Activated naive CD8-positive, alpha-beta T cell treated with anti-CD3 and anti-CD28 coated beads, Interleukin-2, amount 50 U/mL, for 24 hours (primary cell): Measurements from ENCODE around the gene VSTM4.

Source experiments
- ATAC-seq: fragments of 150-1000 bp; cut with Tn5 transposase; one replicate; pipeline ENCODE4 v1.10.0; 2021
- DNase-seq: peaks from one replicate; pipeline ENCODE4 v3.0.0; 2021
- H3K27ac Mint-ChIP-seq: one replicate; pipeline ENCODE4 v1.8.0; 2021; ENCODE audit warnings: mild to moderate bottlenecking, mixed read lengths
- H3K27me3 Mint-ChIP-seq: one replicate; pipeline ENCODE4 v1.8.0; 2021; ENCODE audit warnings: mixed read lengths
- H3K36me3 Mint-ChIP-seq: one replicate; pipeline ENCODE4 v1.8.0; 2021; ENCODE audit warnings: low read depth, mixed read lengths
- H3K4me1 Mint-ChIP-seq: one replicate; pipeline ENCODE4 v1.8.0; 2021; ENCODE audit warnings: mixed read lengths
- H3K4me3 Mint-ChIP-seq: one replicate; pipeline ENCODE4 v1.8.0; 2021; ENCODE audit warnings: mild to moderate bottlenecking, moderate library complexity, mixed read lengths
- H3K9me3 Mint-ChIP-seq: one replicate; pipeline ENCODE4 v1.8.0; 2021; ENCODE audit warnings: mixed read lengths

The VSTM4 gene

GRCh38 chr10:49135575-49136313 lies 20.4 kb upstream of the VSTM4 start:
- H3K9me3 Mint-ChIP-seq = no peaks in the 10 kb centered on the region
- no peaks in the 10 kb centered on the region for H3K36me3 Mint-ChIP-seq
- peaks cover 3% of the 10 kb centered on the region for H3K27me3 Mint-ChIP-seq
- DNase-seq (no peak), ATAC-seq (no peak)
- H3K4me1 Mint-ChIP-seq = peaks cover 4% of the 10 kb centered on the region
- no peak overlapping the region for H3K27ac Mint-ChIP-seq
- no peak overlapping the region for H3K4me3 Mint-ChIP-seq

GRCh38 chr10:49134327-49134726 lies 19.0 kb upstream of the VSTM4 start:
- H3K4me3 Mint-ChIP-seq = no peak overlapping the region
- H3K27me3 Mint-ChIP-seq = peaks cover 9% of the 10 kb centered on the region
- ATAC-seq (no peak), DNase-seq (no peak)
- no peak overlapping the region for H3K27ac Mint-ChIP-seq
- H3K4me1 Mint-ChIP-seq = peaks cover 4% of the 10 kb centered on the region
- H3K9me3 Mint-ChIP-seq = no peaks in the 10 kb centered on the region
- no peaks in the 10 kb centered on the region for H3K36me3 Mint-ChIP-seq

- Mint-ChIP-seq H3K9me3 (no peaks in the 10 kb centered on the region), H3K4me3 (no peak within 1 kb of the TSS), H3K4me1 (peaks cover 4% of the 10 kb centered on the region), H3K27ac (no peak within 1 kb of the TSS), H3K36me3 (no peaks in the 10 kb centered on the region), H3K27me3 (peaks cover 14% of the 10 kb centered on the region)
- ATAC-seq (no peak), DNase-seq (no peak)
These were observed 18.5 kb upstream of the VSTM4 start, which contains the start of gene FAM170B for GRCh38 chr10:49133706-49134248. FAM170B (minus strand) TSS chr10:49134021; CDS start chr10:49133918, 103 bp downstream.

- H3K27me3 Mint-ChIP-seq = peaks cover 22% of the 10 kb centered on the region
- ATAC-seq = no peak
- no peak overlapping the region for H3K27ac Mint-ChIP-seq
- no peaks in the 10 kb centered on the region for H3K9me3 Mint-ChIP-seq
- no peak for DNase-seq
- peaks cover 4% of the 10 kb centered on the region for H3K4me1 Mint-ChIP-seq
- H3K36me3 Mint-ChIP-seq = no peaks in the 10 kb centered on the region
- H3K4me3 Mint-ChIP-seq = no peak overlapping the region
These were observed 17.0 kb upstream of the VSTM4 start for GRCh38 chr10:49132362-49132737.

- DNase-seq = no peak
- no peak overlapping the region for H3K4me3 Mint-ChIP-seq
- peaks cover 22% of the 10 kb centered on the region for H3K27me3 Mint-ChIP-seq
- H3K4me1 Mint-ChIP-seq = peaks cover 4% of the 10 kb centered on the region
- H3K36me3 Mint-ChIP-seq = no peaks in the 10 kb centered on the region
- no peak overlapping the region for H3K27ac Mint-ChIP-seq
- H3K9me3 Mint-ChIP-seq = no peaks in the 10 kb centered on the region
- ATAC-seq = no peak
These were observed 16.4 kb upstream of the VSTM4 start for GRCh38 chr10:49131507-49132361.

- DNase-seq (no peak), ATAC-seq (no peak)
- H3K27ac Mint-ChIP-seq = no peak overlapping the region
- no peaks in the 10 kb centered on the region for H3K36me3 Mint-ChIP-seq
- no peak overlapping the region for H3K4me3 Mint-ChIP-seq
- H3K4me1 Mint-ChIP-seq = no peaks in the 10 kb centered on the region
- peaks cover 19% of the 10 kb centered on the region for H3K27me3 Mint-ChIP-seq
- no peaks in the 10 kb centered on the region for H3K9me3 Mint-ChIP-seq
These were observed 14.1 kb upstream of the VSTM4 start for GRCh38 chr10:49129376-49129775.

GRCh38 chr10:49128854-49129253 lies 13.5 kb upstream of the VSTM4 start:
- Mint-ChIP-seq H3K4me3 (no peak overlapping the region), H3K27ac (no peak overlapping the region), H3K36me3 (no peaks in the 10 kb centered on the region), H3K9me3 (no peaks in the 10 kb centered on the region), H3K4me1 (no peaks in the 10 kb centered on the region), H3K27me3 (peaks cover 19% of the 10 kb centered on the region)
- ATAC-seq = no peak
- DNase-seq = no peak

GRCh38 chr10:49123981-49124950 lies 8.9 kb upstream of the VSTM4 start:
- no peaks in the 10 kb centered on the region for H3K36me3 Mint-ChIP-seq
- no peak overlapping the region for H3K4me3 Mint-ChIP-seq
- no peak for DNase-seq
- peaks cover 17% of the 10 kb centered on the region for H3K27me3 Mint-ChIP-seq
- ATAC-seq = no peak
- H3K4me1 Mint-ChIP-seq = no peaks in the 10 kb centered on the region
- H3K27ac Mint-ChIP-seq = no peak overlapping the region
- no peaks in the 10 kb centered on the region for H3K9me3 Mint-ChIP-seq

GRCh38 chr10:49120911-49121310 lies 5.6 kb upstream of the VSTM4 start:
- Mint-ChIP-seq H3K27me3 (peaks cover 12% of the 10 kb centered on the region), H3K9me3 (no peaks in the 10 kb centered on the region), H3K27ac (no peak overlapping the region), H3K36me3 (no peaks in the 10 kb centered on the region), H3K4me1 (no peaks in the 10 kb centered on the region), H3K4me3 (no peak overlapping the region)
- DNase-seq (no peak), ATAC-seq (no peak)

- H3K4me3 Mint-ChIP-seq = no peak overlapping the region
- H3K36me3 Mint-ChIP-seq = no peaks in the 10 kb centered on the region
- ATAC-seq (no peak), DNase-seq (no peak)
- no peak overlapping the region for H3K27ac Mint-ChIP-seq
- peaks cover 15% of the 10 kb centered on the region for H3K27me3 Mint-ChIP-seq
- H3K4me1 Mint-ChIP-seq = peaks cover 2% of the 10 kb centered on the region
- H3K9me3 Mint-ChIP-seq = no peaks in the 10 kb centered on the region
These were observed 4.4 kb upstream of the VSTM4 start for GRCh38 chr10:49119746-49120145.

- Mint-ChIP-seq H3K27ac (no peak overlapping the region), H3K36me3 (no peaks in the 10 kb centered on the region), H3K27me3 (peaks cover 27% of the 10 kb centered on the region), H3K4me1 (peaks cover 5% of the 10 kb centered on the region), H3K9me3 (no peaks in the 10 kb centered on the region), H3K4me3 (no peak overlapping the region)
- ATAC-seq (no peak), DNase-seq (no peak)
These were observed 3.2 kb upstream of the VSTM4 start for GRCh38 chr10:49118430-49119074.

GRCh38 chr10:49117376-49118070 lies 2.2 kb upstream of the VSTM4 start:
- no peak overlapping the region for H3K27ac Mint-ChIP-seq
- H3K4me1 Mint-ChIP-seq = peaks cover 5% of the 10 kb centered on the region
- no peak overlapping the region for H3K4me3 Mint-ChIP-seq
- ATAC-seq = no peak
- peaks cover 31% of the 10 kb centered on the region for H3K27me3 Mint-ChIP-seq
- no peaks in the 10 kb centered on the region for H3K9me3 Mint-ChIP-seq
- no peaks in the 10 kb centered on the region for H3K36me3 Mint-ChIP-seq
- DNase-seq = no peak
